ENCODE measurements around the gene PITRM1.

DNA sequence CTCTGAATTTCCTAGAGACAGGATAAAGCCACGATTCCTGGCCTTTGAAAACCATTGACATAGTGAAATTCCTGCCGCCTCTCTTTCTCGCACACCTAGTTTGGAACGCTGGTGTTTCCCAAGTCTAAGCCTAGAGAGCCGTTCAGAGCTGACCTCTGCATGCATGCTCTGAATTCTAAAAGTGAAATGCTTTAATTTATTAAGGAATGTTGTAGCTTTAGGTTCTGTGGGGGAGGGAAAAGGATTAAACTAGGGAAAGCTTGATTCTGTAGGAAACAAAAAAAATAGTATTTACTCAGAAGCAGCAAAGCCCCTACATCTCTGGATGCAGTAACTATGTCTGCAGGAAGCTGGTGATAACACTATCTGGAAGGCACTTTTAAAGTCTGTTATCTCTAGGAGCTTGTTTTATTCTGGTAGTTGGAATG is 78.0 kb downstream of the PITRM1 start:
- TF ChIP-seq CTCF (IDR thresholded peaks at IDR 0.05) (no peak), SP1 (CRISPR knock-in tag; conservative IDR thresholded peaks at IDR 0.05) (no peak), OVOL2 (CRISPR knock-in tag; IDR thresholded peaks at IDR 0.05; ENCODE audit: borderline replicate concordance) (no peak), HMGXB4 (CRISPR knock-in tag; IDR thresholded peaks at IDR 0.05) (no peak), CREB1 (CRISPR knock-in tag; IDR thresholded peaks at IDR 0.05) (no peak), ZNF232 (CRISPR knock-in tag; IDR thresholded peaks at IDR 0.05) (no peak), MYBL2 (CRISPR knock-in tag; IDR thresholded peaks at IDR 0.05) (no peak)
- TF ChIP-seq, protein P1, sequence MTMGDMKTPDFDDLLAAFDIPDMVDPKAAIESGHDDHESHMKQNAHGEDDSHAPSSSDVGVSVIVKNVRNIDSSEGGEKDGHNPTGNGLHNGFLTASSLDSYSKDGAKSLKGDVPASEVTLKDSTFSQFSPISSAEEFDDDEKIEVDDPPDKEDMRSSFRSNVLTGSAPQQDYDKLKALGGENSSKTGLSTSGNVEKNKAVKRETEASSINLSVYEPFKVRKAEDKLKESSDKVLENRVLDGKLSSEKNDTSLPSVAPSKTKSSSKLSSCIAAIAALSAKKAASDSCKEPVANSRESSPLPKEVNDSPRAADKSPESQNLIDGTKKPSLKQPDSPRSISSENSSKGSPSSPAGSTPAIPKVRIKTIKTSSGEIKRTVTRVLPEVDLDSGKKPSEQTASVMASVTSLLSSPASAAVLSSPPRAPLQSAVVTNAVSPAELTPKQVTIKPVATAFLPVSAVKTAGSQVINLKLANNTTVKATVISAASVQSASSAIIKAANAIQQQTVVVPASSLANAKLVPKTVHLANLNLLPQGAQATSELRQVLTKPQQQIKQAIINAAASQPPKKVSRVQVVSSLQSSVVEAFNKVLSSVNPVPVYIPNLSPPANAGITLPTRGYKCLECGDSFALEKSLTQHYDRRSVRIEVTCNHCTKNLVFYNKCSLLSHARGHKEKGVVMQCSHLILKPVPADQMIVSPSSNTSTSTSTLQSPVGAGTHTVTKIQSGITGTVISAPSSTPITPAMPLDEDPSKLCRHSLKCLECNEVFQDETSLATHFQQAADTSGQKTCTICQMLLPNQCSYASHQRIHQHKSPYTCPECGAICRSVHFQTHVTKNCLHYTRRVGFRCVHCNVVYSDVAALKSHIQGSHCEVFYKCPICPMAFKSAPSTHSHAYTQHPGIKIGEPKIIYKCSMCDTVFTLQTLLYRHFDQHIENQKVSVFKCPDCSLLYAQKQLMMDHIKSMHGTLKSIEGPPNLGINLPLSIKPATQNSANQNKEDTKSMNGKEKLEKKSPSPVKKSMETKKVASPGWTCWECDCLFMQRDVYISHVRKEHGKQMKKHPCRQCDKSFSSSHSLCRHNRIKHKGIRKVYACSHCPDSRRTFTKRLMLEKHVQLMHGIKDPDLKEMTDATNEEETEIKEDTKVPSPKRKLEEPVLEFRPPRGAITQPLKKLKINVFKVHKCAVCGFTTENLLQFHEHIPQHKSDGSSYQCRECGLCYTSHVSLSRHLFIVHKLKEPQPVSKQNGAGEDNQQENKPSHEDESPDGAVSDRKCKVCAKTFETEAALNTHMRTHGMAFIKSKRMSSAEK (CRISPR knock-in tag; IDR thresholded peaks at IDR 0.05; ENCODE audit: borderline replicate concordance): no peak
- TF ChIP-seq, protein P2, sequence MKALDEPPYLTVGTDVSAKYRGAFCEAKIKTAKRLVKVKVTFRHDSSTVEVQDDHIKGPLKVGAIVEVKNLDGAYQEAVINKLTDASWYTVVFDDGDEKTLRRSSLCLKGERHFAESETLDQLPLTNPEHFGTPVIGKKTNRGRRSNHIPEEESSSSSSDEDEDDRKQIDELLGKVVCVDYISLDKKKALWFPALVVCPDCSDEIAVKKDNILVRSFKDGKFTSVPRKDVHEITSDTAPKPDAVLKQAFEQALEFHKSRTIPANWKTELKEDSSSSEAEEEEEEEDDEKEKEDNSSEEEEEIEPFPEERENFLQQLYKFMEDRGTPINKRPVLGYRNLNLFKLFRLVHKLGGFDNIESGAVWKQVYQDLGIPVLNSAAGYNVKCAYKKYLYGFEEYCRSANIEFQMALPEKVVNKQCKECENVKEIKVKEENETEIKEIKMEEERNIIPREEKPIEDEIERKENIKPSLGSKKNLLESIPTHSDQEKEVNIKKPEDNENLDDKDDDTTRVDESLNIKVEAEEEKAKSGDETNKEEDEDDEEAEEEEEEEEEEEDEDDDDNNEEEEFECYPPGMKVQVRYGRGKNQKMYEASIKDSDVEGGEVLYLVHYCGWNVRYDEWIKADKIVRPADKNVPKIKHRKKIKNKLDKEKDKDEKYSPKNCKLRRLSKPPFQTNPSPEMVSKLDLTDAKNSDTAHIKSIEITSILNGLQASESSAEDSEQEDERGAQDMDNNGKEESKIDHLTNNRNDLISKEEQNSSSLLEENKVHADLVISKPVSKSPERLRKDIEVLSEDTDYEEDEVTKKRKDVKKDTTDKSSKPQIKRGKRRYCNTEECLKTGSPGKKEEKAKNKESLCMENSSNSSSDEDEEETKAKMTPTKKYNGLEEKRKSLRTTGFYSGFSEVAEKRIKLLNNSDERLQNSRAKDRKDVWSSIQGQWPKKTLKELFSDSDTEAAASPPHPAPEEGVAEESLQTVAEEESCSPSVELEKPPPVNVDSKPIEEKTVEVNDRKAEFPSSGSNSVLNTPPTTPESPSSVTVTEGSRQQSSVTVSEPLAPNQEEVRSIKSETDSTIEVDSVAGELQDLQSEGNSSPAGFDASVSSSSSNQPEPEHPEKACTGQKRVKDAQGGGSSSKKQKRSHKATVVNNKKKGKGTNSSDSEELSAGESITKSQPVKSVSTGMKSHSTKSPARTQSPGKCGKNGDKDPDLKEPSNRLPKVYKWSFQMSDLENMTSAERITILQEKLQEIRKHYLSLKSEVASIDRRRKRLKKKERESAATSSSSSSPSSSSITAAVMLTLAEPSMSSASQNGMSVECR (CRISPR knock-in tag; IDR thresholded peaks at IDR 0.05; ENCODE audit: borderline replicate concordance): no peak
